ENCODE results near the gene VCX2.

DNA sequence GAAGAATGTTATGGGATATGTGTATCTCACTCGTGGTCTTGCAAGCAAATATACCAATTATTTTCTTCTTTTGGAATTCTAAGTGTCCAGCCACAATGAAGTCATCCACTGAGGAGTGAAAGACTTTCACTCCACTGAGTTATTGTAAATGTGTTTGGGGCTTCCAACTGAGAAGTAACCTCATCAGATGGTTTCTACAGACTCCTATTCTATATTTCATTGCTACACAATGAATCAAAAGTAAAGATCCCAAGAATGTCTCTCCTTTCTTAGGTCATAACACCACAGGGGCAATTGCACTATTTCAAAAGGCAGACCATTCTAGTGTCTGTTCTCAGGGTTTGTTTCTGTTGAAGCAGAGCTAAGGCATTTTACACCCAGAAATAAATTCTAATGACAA is 12.3 kb upstream of the VCX2 start:
- TF ChIP-seq CTCF (IDR thresholded peaks at IDR 0.05; ENCODE audit: extremely low read depth in 1 of 2, insufficient read depth in 1 of 2, low read depth in 1 of 2, low read length in 2 of 2) (no peak), POLR2AphosphoS5 (IDR thresholded peaks at IDR 0.05; ENCODE audit: insufficient read depth, low read depth, low read length) (no peak), MYC (IDR thresholded peaks at IDR 0.05; ENCODE audit: low read depth, low read length) (no peak), FOS (IDR thresholded peaks at IDR 0.05; ENCODE audit: borderline replicate concordance, insufficient read depth, low read length) (no peak), EZH2 (IDR thresholded peaks at IDR 0.05; ENCODE audit: borderline replicate concordance, low read depth, low read length, severe bottlenecking) (no peak), POLR2A (IDR thresholded peaks at IDR 0.05; ENCODE audit: low read depth, low read length) (no peak), JUN (IDR thresholded peaks at IDR 0.05; ENCODE audit: borderline replicate concordance, insufficient read depth, insufficient read length, low read depth) (no peak), GATA2 (IDR thresholded peaks at IDR 0.05; ENCODE audit: insufficient read depth, insufficient read length, low read depth, low read length) (no peak)
- TF ChIP-seq, protein P1, sequence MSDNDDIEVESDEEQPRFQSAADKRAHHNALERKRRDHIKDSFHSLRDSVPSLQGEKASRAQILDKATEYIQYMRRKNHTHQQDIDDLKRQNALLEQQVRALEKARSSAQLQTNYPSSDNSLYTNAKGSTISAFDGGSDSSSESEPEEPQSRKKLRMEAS (IDR thresholded peaks at IDR 0.05; ENCODE audit: insufficient read depth, insufficient read length): no peak

Data from endothelial cell of umbilical vein (primary cell).